ENCODE data around the gene NASP. TPM values are rescaled to one million over a fixed set of nuclear protein-coding genes. Genes with fewer than 3 reads are reported as not detected.

NASP gene
- total RNA-seq, 2 experiments from 2014 or later: 210 to 373 TPM

DNA sequence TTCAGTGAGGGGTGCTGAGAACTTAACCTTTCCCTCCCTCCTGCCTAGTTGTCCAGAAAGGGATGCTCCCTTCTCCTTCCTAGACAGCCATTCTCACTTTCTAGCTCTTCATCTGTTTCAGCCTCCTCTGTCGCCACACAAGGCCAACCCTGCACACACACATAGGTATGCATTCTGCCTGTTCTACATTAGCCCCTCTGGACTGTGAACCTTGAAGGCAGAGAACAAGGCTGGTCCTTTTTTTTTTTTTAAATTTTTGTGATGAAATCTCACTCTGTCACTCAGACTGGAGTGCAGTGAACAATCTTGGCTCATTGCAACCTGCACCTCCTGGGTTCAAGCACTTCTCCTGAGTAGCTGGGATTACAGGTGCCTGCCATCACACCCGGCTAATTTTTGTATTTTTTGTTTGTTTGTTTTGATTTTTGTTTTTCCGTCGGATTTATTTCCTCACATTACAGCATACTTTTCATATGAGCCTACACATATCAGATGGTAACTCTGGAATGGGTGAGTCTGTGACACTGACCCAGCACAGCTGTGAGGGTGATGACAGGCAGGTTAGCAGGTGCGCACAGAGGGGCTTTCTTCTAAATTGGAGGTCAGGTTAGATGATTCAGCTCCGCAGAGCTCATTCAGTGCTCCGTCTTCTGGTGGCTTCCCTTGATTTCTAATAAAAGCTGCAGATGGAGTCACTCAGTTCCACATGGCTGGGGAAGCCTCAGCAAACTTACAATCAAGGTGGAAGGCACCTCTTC is 38.1 kb upstream of the NASP start:
- Histone ChIP-seq H3K36me3 (ENCODE audit: insufficient read depth, low read length) (no peaks in the 10 kb centered on the region), H4K20me1 (ENCODE audit: insufficient read depth, low read length) (no peaks in the 10 kb centered on the region), H3K9me2 (ENCODE audit: insufficient read depth, low read length) (no peaks in the 10 kb centered on the region), H3K9me3 (ENCODE audit: low read length) (no peaks in the 10 kb centered on the region), H3K4me2 (ENCODE audit: low read length) (peak overlapping the region; percentile 4; the same call in 1 of the 2 replicates), H3K79me2 (ENCODE audit: insufficient read depth, low read depth, low read length) (no peaks in the 10 kb centered on the region), H3K4me3 (ENCODE audit: low read depth, low read length, poor library complexity, severe bottlenecking) (no peak overlapping the region), H3K4me1 (ENCODE audit: insufficient read depth, low read length, poor library complexity, severe bottlenecking) (peaks cover 34% of the 10 kb centered on the region), H3K27ac (ENCODE audit: low read depth, low read length, poor library complexity, severe bottlenecking) (no peak overlapping the region), H2AFZ (ENCODE audit: low read length) (peak overlapping the region; percentile 60)
- intact Hi-C loops (cut with micrococcal nuclease; ENCODE audit: unreplicated experiment): no loop called here
- no TSS peak for BruUV-seq (replicated peaks)
- ChIA-PET CTCF (ENCODE audit: unreplicated experiment) (no interaction called here), POLR2A (interaction anchor here (0.5 to 3.6 kb wide), 6 partner anchors 8 to 154 kb away, joined by 3 to 41 read pairs (median 4); partner anchors contain the start of gene PRDX1)
- DNase-seq (ENCODE audit: low spot score): no peak
- TF ChIP-seq, protein P1, sequence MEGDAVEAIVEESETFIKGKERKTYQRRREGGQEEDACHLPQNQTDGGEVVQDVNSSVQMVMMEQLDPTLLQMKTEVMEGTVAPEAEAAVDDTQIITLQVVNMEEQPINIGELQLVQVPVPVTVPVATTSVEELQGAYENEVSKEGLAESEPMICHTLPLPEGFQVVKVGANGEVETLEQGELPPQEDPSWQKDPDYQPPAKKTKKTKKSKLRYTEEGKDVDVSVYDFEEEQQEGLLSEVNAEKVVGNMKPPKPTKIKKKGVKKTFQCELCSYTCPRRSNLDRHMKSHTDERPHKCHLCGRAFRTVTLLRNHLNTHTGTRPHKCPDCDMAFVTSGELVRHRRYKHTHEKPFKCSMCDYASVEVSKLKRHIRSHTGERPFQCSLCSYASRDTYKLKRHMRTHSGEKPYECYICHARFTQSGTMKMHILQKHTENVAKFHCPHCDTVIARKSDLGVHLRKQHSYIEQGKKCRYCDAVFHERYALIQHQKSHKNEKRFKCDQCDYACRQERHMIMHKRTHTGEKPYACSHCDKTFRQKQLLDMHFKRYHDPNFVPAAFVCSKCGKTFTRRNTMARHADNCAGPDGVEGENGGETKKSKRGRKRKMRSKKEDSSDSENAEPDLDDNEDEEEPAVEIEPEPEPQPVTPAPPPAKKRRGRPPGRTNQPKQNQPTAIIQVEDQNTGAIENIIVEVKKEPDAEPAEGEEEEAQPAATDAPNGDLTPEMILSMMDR (conservative IDR thresholded peaks at IDR 0.05; ENCODE audit: low read length): no peak
- no peak for TF ChIP-seq EZH2phosphoT487 (IDR thresholded peaks at IDR 0.05; ENCODE audit: borderline replicate concordance, low read depth, low read length)

DNA sequence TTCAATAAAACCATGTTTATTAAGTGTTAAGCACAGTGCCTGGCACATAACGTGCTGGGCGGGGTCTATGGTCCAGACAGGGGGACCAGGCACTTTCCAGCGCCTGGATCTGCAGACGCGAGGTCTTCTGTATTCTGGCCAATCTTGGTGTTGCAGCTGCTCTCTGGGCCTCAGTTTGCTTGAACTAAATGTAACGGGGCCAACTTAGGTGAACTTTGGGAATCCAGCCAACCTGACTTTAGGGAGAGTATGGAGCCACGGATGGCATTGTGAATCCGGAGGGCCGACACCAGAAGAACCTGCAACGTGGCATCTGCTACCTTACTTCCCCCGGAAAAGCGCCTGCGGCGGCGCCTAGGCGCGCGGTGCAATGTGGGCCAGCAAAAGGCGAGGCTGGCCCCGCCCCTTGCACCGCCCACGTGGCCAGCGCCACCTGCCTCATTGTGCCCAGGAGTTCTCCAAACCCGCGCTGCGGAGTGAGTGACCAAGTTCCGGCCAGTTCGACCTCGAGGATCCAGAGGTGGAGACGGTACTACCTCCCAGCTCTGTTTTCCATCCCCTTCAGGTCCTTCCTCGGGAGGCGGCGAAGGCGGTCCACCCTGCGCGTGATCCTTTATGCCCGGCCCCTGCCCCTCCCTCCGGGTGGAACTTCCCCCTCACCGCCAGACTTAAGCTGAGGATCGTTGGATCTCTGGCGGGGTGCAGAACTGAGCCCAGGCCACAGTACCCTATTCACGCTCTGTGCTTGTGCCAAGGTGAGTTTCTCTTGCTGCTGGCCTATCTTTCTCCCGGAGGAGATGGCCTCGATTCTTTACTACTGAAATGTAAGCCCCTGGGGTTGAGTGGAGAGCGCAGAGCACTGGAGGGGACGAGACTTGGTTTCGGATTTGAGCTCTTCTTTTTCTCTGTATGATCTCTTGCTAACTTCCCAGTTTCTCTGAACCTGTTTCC is 33.2 kb upstream of the NASP start, which contains the start of gene AKR1A1:
AKR1A1 (plus strand) TSS at position 426 of the 951 bp plus-strand sequence. CDS start 10,969 bp downstream, outside the sequence.
- ChIA-PET POLR2A (interaction anchor here (0.5 to 1.7 kb wide), 21 partner anchors 8 to 819 kb away, joined by 3 to 11 read pairs (median 4); partner anchors contain the start of genes MUTYH, NASP, PRDX1 and TOE1), CTCF (ENCODE audit: unreplicated experiment) (interaction anchor here (0.9 to 1.0 kb wide), 2 partner anchors 9 to 32 kb away, joined by 3 to 4 read pairs; no protein-coding TSS in a partner anchor)
- H3K9me3 ChIP-seq (ENCODE audit: low read length): no peaks in the 10 kb centered on the region
- peaks cover 6% of the 10 kb centered on the region; the same call in 1 of the 2 replicates for H4K20me1 ChIP-seq (ENCODE audit: insufficient read depth, low read length)
- peak within 1 kb of the TSS; percentile 86 for H3K4me3 ChIP-seq (ENCODE audit: low read depth, low read length, poor library complexity, severe bottlenecking)
- intact Hi-C loops (cut with micrococcal nuclease; ENCODE audit: unreplicated experiment): loop anchor here (2.0 kb wide), 1 partner anchor 30 kb away; the partner anchor contains the start of gene PRDX1
- DNase-seq (ENCODE audit: low spot score): peak; percentile 94
- H3K79me2 ChIP-seq (ENCODE audit: insufficient read depth, low read depth, low read length): peaks cover 22% of the 10 kb centered on the region
- peaks cover 21% of the 10 kb centered on the region for H3K4me1 ChIP-seq (ENCODE audit: insufficient read depth, low read length, poor library complexity, severe bottlenecking)
- TF ChIP-seq EZH2phosphoT487 (IDR thresholded peaks at IDR 0.05; ENCODE audit: borderline replicate concordance, low read depth, low read length): no peak
- TF ChIP-seq, protein P1 (conservative IDR thresholded peaks at IDR 0.05; ENCODE audit: low read length): no peak
- no TSS peak for BruUV-seq (replicated peaks)
- H3K9me2 ChIP-seq (ENCODE audit: insufficient read depth, low read length): no peaks in the 10 kb centered on the region
- peaks cover 32% of the 10 kb centered on the region for H3K36me3 ChIP-seq (ENCODE audit: insufficient read depth, low read length)
- peak within 1 kb of the TSS; percentile 62 for H2AFZ ChIP-seq (ENCODE audit: low read length)
- H3K4me2 ChIP-seq (ENCODE audit: low read length): peak within 1 kb of the TSS; percentile 98
- H3K27ac ChIP-seq (ENCODE audit: low read depth, low read length, poor library complexity, severe bottlenecking): peak within 1 kb of the TSS; percentile 46

Measured in OCI-LY7 (cell line).